Activated CD4-positive, alpha-beta T cell treated with anti-CD3 and anti-CD28 coated beads for 36 hours (primary cell): ENCODE results near the gene C5orf63. TPM values are rescaled to one million over a fixed set of nuclear protein-coding genes. Genes with fewer than 3 reads are reported as not detected.
"Not testable (repeated sequence)": the region's sequence is repeated elsewhere in the genome, so short reads cannot be mapped to it uniquely, and the experiment has no call there.

ENCODE experiments used
- ATAC-seq: fragments of 200-7000 bp; cut with Tn5 transposase; one replicate; pipeline ENCODE4 v1.10.0; 2021; ENCODE audit warnings: mild to moderate bottlenecking, moderate library complexity
- CTCF ChIA-PET: fragments of 350-600 bp; sonication (Branson Sonifier 250); formaldehyde crosslinking; loops from one replicate; lab custom pipeline; 2021; ENCODE audit warnings: antibody characterized with exemption; lab: Charles Lee
- POLR2A ChIA-PET: fragments of 350-600 bp; sonication (Branson Sonifier 250); formaldehyde crosslinking; loops from one replicate; lab custom pipeline; 2021; ENCODE audit warnings: antibody characterized with exemption, inconsistent platforms; lab: Charles Lee
- DNase-seq: peaks from one replicate; pipeline ENCODE4 v3.0.0-alpha.2; 2020
- H3K27ac Mint-ChIP-seq: one replicate; pipeline ENCODE4 v1.8.0; 2021; ENCODE audit warnings: mixed read lengths
- H3K27me3 Mint-ChIP-seq: one replicate; pipeline ENCODE4 v1.8.0; 2021; ENCODE audit warnings: mixed read lengths
- H3K36me3 Mint-ChIP-seq: one replicate; pipeline ENCODE4 v1.8.0; 2021; ENCODE audit warnings: low read depth, mixed read lengths
- H3K4me1 Mint-ChIP-seq: one replicate; pipeline ENCODE4 v1.8.0; 2021; ENCODE audit warnings: mixed read lengths
- H3K4me3 Mint-ChIP-seq: one replicate; pipeline ENCODE4 v1.8.0; 2021; ENCODE audit warnings: mild to moderate bottlenecking, moderate library complexity, mixed read lengths
- H3K9me3 Mint-ChIP-seq: one replicate; pipeline ENCODE4 v1.8.0; 2021; ENCODE audit warnings: low read depth, mixed read lengths
- intact Hi-C, 2 experiments: fragments of 100-400 bp; cut with DNase I in 1 of 2; cut with micrococcal nuclease in 1 of 2; formaldehyde crosslinking; loops; one replicate each; pipeline versions ENCODE4 v1.14.2 to v1.15.1; 2022 to 2024; cut with DNase I, micrococcal nuclease
- total RNA-seq, 2 experiments: library from RNA; stranded (reverse); gene quantifications; one replicate each; pipeline ENCODE4 v1.2.3, GENCODE V29; 2021

The C5orf63 gene
- total RNA-seq, 2 experiments from 2014 or later: 12.0 to 14.2 TPM

DNA sequence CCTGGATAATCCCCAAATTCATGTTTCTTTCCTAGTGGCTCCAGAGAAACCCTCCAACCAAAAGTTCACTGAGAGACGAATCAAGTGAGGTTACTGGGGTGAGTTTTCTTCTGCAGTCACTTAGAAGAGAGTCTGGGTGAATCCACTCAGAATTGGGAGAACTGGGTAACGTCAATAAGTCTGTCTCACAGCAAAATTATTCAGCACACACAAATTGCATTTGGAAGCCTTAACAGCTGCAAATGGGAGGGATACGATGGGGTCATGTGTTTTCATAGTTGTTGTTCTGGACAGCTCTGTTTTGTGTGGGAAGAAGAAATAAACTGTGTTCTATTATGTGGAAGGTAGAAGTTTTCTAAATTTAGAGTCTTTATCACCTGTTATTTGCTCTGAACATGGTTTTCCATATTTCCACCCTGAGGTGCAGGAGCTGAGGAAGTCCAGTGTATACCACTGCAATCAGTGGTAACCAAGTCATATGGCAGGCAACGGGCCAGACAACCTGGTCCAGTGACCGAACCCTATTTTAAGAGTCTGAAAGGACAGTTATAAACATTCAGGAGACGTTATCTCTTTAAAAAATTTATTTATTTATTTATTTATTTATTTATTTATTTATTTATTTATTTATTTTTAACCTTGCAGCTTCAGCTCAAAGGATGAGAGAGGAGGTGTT lies 64.9 kb downstream of the C5orf63 start:
- Mint-ChIP-seq H3K27me3 (no peaks in the 10 kb centered on the region), H3K9me3 (no peaks in the 10 kb centered on the region), H3K27ac (no peak overlapping the region), H3K36me3 (no peaks in the 10 kb centered on the region), H3K4me1 (peaks cover 32% of the 10 kb centered on the region), H3K4me3 (no peak overlapping the region)
- POLR2A ChIA-PET: no interaction called here
- CTCF ChIA-PET: interaction anchor here (1.0 kb wide), 1 partner anchor 14 kb away, joined by 3 read pairs; no protein-coding TSS in a partner anchor
- intact Hi-C loops: no loop called here
- DNase-seq: no peak
- ATAC-seq: no peak

DNA sequence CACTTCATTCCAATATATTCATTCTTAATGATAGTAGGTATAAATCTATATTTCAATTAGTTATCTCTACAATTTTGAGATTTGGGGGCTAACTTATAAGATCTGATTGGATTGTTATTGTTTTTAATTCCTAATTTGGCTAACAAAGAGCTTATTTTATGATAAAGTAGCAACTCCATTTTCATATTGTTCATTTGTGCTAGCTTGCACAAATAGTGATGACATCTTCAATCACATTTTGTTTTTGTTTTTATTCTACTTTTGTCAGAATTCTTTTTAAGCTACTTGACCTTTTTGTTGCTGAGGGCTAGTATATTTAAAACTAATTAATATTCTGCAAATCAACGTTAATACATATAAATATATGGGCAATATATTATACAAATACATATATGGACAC lies 65.8 kb downstream of the C5orf63 start:
- intact Hi-C loops: no loop called here
- no peak overlapping the region for H3K27ac Mint-ChIP-seq
- POLR2A ChIA-PET: no interaction called here
- ATAC-seq (no peak), DNase-seq (no peak)
- no peaks in the 10 kb centered on the region for H3K36me3 Mint-ChIP-seq
- H3K27me3 Mint-ChIP-seq: no peaks in the 10 kb centered on the region
- H3K4me1 Mint-ChIP-seq: peaks cover 25% of the 10 kb centered on the region
- CTCF ChIA-PET: interaction anchor here (1.0 kb wide), 1 partner anchor 14 kb away, joined by 3 read pairs; no protein-coding TSS in a partner anchor
- H3K9me3 Mint-ChIP-seq: no peaks in the 10 kb centered on the region
- no peak overlapping the region for H3K4me3 Mint-ChIP-seq

DNA sequence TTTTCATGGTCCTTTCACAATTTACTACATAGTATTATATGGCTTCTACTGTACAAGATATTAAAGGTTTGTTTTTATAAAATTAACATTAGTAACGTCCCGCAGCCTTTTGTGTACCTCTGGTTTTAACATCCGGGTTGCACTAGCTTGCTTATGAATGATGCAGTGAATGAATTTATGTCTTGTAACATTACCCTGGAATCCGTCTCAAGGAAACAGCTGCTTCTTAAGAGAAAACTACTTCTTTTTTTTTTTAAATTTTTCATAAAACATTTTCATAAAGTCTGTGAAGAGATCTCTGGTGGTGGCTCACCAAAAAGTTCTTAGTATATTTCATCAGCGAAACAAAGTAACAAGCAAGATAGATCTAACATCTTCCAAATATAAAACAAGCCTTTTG lies 66.6 kb downstream of the C5orf63 start:
- Mint-ChIP-seq H3K27me3 (no peaks in the 10 kb centered on the region), H3K36me3 (no peaks in the 10 kb centered on the region), H3K4me3 (no peak overlapping the region), H3K4me1 (peaks cover 17% of the 10 kb centered on the region), H3K27ac (no peak overlapping the region), H3K9me3 (no peaks in the 10 kb centered on the region)
- CTCF ChIA-PET: interaction anchor here (0.6 to 0.7 kb wide), 3 partner anchors 15 to 181 kb away, joined by 3 to 4 read pairs (median 3); no protein-coding TSS in a partner anchor
- intact Hi-C loops: no loop called here
- POLR2A ChIA-PET: interaction anchor here (0.7 kb wide), 1 partner anchor 66 kb away, joined by 3 read pairs; no protein-coding TSS in a partner anchor
- ATAC-seq (no peak), DNase-seq (no peak)

DNA sequence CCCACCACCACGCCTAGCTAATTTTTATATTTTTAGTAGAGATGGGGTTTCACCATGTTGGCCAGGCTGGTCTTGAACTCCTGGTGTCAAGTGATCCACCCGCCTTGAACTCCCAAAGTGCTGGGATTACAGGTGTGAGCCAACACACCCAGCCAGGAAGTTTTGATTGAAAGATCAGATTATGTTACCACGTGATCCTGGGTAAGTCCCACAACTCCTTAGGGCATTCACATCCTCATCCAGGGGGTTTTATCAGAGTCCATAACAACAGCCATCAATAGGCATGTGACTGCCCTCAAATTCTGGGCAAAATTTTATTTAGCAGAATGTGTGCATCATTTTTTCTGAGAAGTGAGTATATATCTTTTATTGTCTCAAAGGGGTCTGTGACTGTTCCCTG lies 68.0 kb downstream of the C5orf63 start:
- H3K27ac Mint-ChIP-seq, POLR2A ChIA-PET, intact Hi-C loops, H3K4me3 Mint-ChIP-seq, H3K4me1 Mint-ChIP-seq, H3K27me3 Mint-ChIP-seq, DNase-seq, H3K36me3 Mint-ChIP-seq, H3K9me3 Mint-ChIP-seq, ATAC-seq: not testable (repeated sequence)
- CTCF ChIA-PET: interaction anchor here (0.7 to 0.9 kb wide), 2 partner anchors 32 to 444 kb away, joined by 3 to 5 read pairs; no protein-coding TSS in a partner anchor

DNA sequence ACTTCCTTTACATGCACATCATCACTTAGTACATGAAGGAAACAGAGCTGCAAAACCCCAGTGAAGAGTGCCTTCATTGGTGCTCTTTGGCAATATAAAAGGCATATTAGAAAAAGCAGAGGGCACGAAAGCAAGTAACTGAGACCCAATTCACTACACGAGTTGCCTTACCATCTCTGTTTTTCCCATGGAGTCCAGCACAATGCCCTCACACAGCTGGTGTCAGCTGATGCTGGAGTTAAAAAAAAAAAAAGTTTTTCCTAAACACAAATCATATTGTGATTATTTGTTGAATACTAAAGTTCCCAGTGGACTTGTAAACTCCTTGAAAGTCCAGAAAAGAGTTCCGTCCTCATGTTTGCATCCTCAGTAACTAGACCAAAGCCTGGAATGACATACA lies 68.6 kb downstream of the C5orf63 start:
- CTCF ChIA-PET: interaction anchor here (0.7 kb wide), 1 partner anchor 1178 kb away, joined by 3 read pairs; no protein-coding TSS in a partner anchor

DNA sequence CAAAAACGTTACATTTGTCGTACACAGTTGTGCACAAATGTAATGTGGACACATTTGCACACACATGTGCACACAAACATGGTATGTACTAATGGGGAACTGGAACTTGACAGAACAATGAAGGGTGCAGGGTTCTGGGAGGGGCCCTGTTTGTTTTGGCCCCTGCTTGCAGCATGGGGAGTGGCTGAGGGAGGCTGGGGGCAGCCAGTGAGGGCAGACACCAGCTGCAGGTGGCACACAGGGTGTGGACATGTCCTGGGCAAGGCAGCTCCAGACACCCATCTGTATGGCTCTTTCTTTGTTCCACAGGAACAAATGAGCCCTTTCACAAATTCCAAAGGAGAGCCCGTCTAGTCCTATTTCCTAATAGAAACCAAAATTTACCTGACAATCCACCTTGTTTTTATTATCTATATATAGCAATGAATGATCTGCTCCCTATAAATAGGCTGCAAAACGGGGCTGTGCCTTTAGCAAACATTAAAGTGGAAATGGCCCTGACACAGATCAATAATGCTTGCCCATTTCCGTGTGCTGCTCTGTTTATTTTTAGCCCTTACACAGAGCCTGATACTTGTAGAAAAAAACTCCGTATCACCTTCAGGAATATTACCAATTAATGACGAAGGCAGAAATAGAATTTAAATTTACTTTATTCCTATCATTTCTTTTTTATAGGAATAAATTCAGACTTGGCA lies 69.4 kb downstream of the C5orf63 start:
- CTCF ChIA-PET: interaction anchor here (0.7 kb wide), 1 partner anchor 1179 kb away, joined by 3 read pairs; no protein-coding TSS in a partner anchor
- no peaks in the 10 kb centered on the region for H3K9me3 Mint-ChIP-seq
- intact Hi-C loops: no loop called here
- no peaks in the 10 kb centered on the region for H3K27me3 Mint-ChIP-seq
- ATAC-seq: no peak
- no peaks in the 10 kb centered on the region for H3K4me1 Mint-ChIP-seq
- H3K4me3 Mint-ChIP-seq: no peak overlapping the region
- POLR2A ChIA-PET: no interaction called here
- H3K36me3 Mint-ChIP-seq: no peaks in the 10 kb centered on the region
- no peak for DNase-seq
- H3K27ac Mint-ChIP-seq: no peak overlapping the region

More for the DNA sequence above, 68.6 kb downstream of the C5orf63 start:
- intact Hi-C loops: no loop called here
- Mint-ChIP-seq H3K36me3 (no peaks in the 10 kb centered on the region), H3K9me3 (no peaks in the 10 kb centered on the region), H3K4me1 (peaks cover 4% of the 10 kb centered on the region), H3K4me3 (no peak overlapping the region), H3K27me3 (no peaks in the 10 kb centered on the region), H3K27ac (no peak overlapping the region)
- POLR2A ChIA-PET: no interaction called here
- DNase-seq (no peak), ATAC-seq (no peak)

DNA sequence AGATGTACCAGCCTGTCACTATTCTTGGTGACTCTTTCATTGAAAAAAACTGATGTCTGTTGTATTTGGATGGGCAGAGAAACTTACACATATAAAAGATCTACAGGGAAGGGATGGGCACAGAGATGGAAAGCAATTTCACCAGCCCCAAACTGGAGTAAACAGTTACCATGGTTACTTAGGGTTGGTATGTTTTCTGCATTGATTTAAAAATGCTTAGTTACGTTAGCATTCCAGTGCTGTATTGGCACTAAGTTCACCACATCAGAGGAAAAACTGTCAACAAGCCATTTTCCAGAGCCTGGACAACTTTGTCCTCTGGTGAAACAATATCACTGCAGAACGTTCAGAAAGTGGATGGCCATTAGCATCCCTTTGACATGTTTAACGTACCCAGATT lies 70.9 kb downstream of the C5orf63 start:
- ATAC-seq (no peak), DNase-seq (no peak)
- Mint-ChIP-seq H3K9me3 (no peaks in the 10 kb centered on the region), H3K36me3 (no peaks in the 10 kb centered on the region), H3K27me3 (no peaks in the 10 kb centered on the region), H3K4me3 (no peak overlapping the region), H3K4me1 (peaks cover 2% of the 10 kb centered on the region), H3K27ac (no peak overlapping the region)
- ChIA-PET CTCF (no interaction called here), POLR2A (no interaction called here)
- intact Hi-C loops: no loop called here

DNA sequence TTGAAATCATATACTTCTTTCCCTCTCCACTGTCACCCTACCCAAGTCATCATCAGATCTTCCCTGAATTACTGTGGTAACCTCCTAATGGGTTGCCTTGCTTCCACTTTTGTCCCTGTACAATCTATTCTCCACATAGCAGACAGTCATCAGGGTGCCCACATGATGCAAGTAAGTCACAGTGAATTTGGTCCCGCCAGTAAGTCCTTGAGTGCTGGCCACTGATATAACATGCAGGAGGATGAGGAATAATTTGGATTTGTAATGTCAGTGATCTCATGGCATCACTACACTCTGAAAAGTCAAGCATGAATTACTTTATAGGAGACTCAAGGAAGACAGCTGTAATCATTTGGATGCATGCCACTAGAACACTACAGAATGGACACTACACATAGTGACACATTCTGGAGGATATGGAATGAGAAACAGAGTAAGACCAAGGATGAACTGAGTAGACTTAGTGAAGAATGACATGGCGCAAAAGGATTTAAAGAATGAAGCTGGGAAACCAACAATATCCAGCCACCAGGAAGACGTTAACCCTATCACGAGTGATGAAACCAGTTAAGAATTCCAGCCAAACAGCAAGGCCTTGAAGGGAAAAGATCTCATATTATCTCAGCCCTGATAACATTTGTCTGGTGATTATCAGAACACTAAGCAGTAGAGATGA lies 71.5 kb downstream of the C5orf63 start:
- no peaks in the 10 kb centered on the region for H3K9me3 Mint-ChIP-seq
- ChIA-PET POLR2A (no interaction called here), CTCF (no interaction called here)
- H3K27me3 Mint-ChIP-seq: no peaks in the 10 kb centered on the region
- H3K4me1 Mint-ChIP-seq: peaks cover 2% of the 10 kb centered on the region
- DNase-seq: no peak
- no peak overlapping the region for H3K27ac Mint-ChIP-seq
- H3K36me3 Mint-ChIP-seq: no peaks in the 10 kb centered on the region
- intact Hi-C loops: no loop called here
- no peak for ATAC-seq
- no peak overlapping the region for H3K4me3 Mint-ChIP-seq

Other genes starting within 250 kb of the C5orf63 start
- gene MARCHF3, start 42.9 kb downstream of the C5orf63 start, total RNA-seq: 1 to 10 TPM; 3.6 to 4.2 TPM
- gene MEGF10, start 217.3 kb upstream of the C5orf63 start, total RNA-seq: not detected